K562 (cell line): ENCODE data around the gene RNF145. TPM values are rescaled to one million over a fixed set of nuclear protein-coding genes. Genes with fewer than 3 reads are reported as not detected.

Experiments
- ATAC-seq: fragments of 200-7000 bp; cut with Tn5 transposase; 3 replicates; pipeline ENCODE4 v1.9.1; 2020; ENCODE audit warnings: moderate library complexity
- BruUV-seq: library from RNA; stranded (reverse); fragments of 400-500 nt; replicated peaks from 2 replicates; lab custom pipeline; 2021; lab: Mats Ljungman, UMichigan
- CTCF ChIA-PET: fragments of 300-600 bp; formaldehyde crosslinking; extraction: SDS; loops from one replicate; lab custom pipeline; 2021; ENCODE audit warnings: low intra/inter-chr PET ratio; lab: Yijun Ruan, JAX
- POLR2A ChIA-PET: fragments of 300-600, 350-650 bp; sonication (Branson Sonifier 250); formaldehyde crosslinking; extraction: SDS; loops from one replicate; lab custom pipeline; 2021; ENCODE audit warnings: antibody characterized with exemption, inconsistent platforms; lab: Yijun Ruan, JAX
- DNase-seq, 4 experiments: peaks; one replicate each; pipeline versions ENCODE4 v3.0.0 to v3.0.0-alpha.2; 2011 to 2018; ENCODE audit warnings: low spot score in 3 of 4, mixed read lengths in 3 of 4; ENCODE audit errors: extremely low read depth in 1 of 4
- FAIRE-seq: peaks from 2 replicates; lab custom pipeline; 2011; peaks lifted over from hg19 to GRCh38; lab: Jason Lieb, UNC
- H2AFZ ChIP-seq: 2 replicates; pipeline ENCODE4 v1.6.0; 2011; ENCODE audit warnings: low read depth, low read length, control low read depth, inconsistent platforms
- H3K27ac ChIP-seq: fragments of 200-600 bp; 3 replicates; pipeline ENCODE4 v1.8.0; 2011; ENCODE audit warnings: low read depth, mild to moderate bottlenecking, control low read depth, inconsistent platforms, low read length, moderate library complexity, mixed read lengths; ENCODE audit errors: extremely low read depth
- H3K27me3 ChIP-seq, 2 experiments: fragments of 300-600 bp in 1 of 2; 2 replicates in 1 of 2; 3 replicates in 1 of 2; pipeline versions ENCODE4 v1.6.0 to v1.8.0; 2011; ENCODE audit warnings: inconsistent platforms in 2 of 2, low read length in 2 of 2, mild to moderate bottlenecking in 1 of 2, mixed read lengths in 1 of 2, moderate library complexity in 1 of 2; ENCODE audit not compliant: control insufficient read depth in 2 of 2, insufficient read depth in 2 of 2
- H3K36me3 ChIP-seq: fragments of 300-600 bp; 3 replicates; pipeline ENCODE4 v1.8.0; 2011; ENCODE audit warnings: mild to moderate bottlenecking, low read length, inconsistent platforms; ENCODE audit not compliant: control insufficient read depth, insufficient read depth
- H3K4me1 ChIP-seq, 2 experiments: fragments of 200-600 bp in 1 of 2; replicated peaks in 1 of 2; 2 replicates in 1 of 2; 3 replicates in 1 of 2; pipeline versions ENCODE4 v1.5.1 to v1.8.0; 2011; ENCODE audit warnings: inconsistent platforms in 2 of 2, low read length in 2 of 2, mild to moderate bottlenecking in 1 of 2, mixed read lengths in 1 of 2, moderate library complexity in 1 of 2; ENCODE audit not compliant: control insufficient read depth in 2 of 2, insufficient read depth in 2 of 2
- H3K4me2 ChIP-seq: 2 replicates; pipeline ENCODE4 v1.6.1; 2011; ENCODE audit warnings: low read length, control low read depth, inconsistent platforms, mixed read lengths; ENCODE audit not compliant: insufficient read depth
- H3K4me3 ChIP-seq: fragments of 200-600 bp; sonication (generic), shearing (Covaris generic); 2 replicates; pipeline ENCODE4 v1.5.1; 2016; ENCODE audit warnings: control low read depth, inconsistent platforms
- H3K79me2 ChIP-seq: fragments of 200-600 bp; 3 replicates; pipeline ENCODE4 v1.8.0; 2011; ENCODE audit warnings: low read length, inconsistent platforms; ENCODE audit not compliant: control insufficient read depth, insufficient read depth
- H3K9ac ChIP-seq, 2 experiments: 2 replicates each; pipeline versions ENCODE4 v1.6.0 to v1.6.1; 2011; ENCODE audit warnings: low read depth in 2 of 2, low read length in 2 of 2, control low read depth in 1 of 2, inconsistent platforms in 1 of 2, mild to moderate bottlenecking in 1 of 2, mixed read lengths in 1 of 2; ENCODE audit not compliant: insufficient read depth in 1 of 2
- H3K9me1 ChIP-seq: one replicate; pipeline ENCODE4 v1.6.0; 2011; ENCODE audit warnings: inconsistent platforms, mild to moderate bottlenecking, low read length, moderate library complexity; ENCODE audit not compliant: control insufficient read depth, insufficient read depth
- H3K9me3 ChIP-seq: replicated peaks from 2 replicates; pipeline ENCODE4 v1.5.1; 2011; ENCODE audit warnings: low read depth, low read length, inconsistent platforms; ENCODE audit not compliant: control insufficient read depth, insufficient read depth
- H4K20me1 ChIP-seq: replicated peaks from 2 replicates; pipeline ENCODE4 v1.6.1; 2011; ENCODE audit warnings: low read length, inconsistent platforms, mixed read lengths; ENCODE audit not compliant: control insufficient read depth, insufficient read depth
- EP400 ChIP-seq: fragments of 450-650 bp; IDR thresholded peaks from 2 replicates; pipeline ENCODE4 v1.6.1; 2017; ENCODE audit warnings: antibody characterized with exemption, mild to moderate bottlenecking, moderate library complexity
- FOXJ2 ChIP-seq: fragments of 200-800 bp; sonication (Bioruptor generic); IDR thresholded peaks from 2 replicates; pipeline ENCODE4 v1.6.1; 2016; ENCODE audit warnings: missing genetic modification characterization, missing compliant biosample characterization
- FUS ChIP-seq: fragments of 200-400 bp; formaldehyde crosslinking; optimal IDR thresholded peaks from 2 replicates; pipeline ENCODE3; 2017; ENCODE audit warnings: low read depth, low read length
- PYGO2 ChIP-seq: fragments of 450-650 bp; IDR thresholded peaks from 2 replicates; pipeline ENCODE4 v1.6.1; 2016; ENCODE audit warnings: mild to moderate bottlenecking, missing genetic modification characterization, moderate library complexity, missing compliant biosample characterization
- TSC22D4 ChIP-seq: fragments of 450-650 bp; IDR thresholded peaks from 2 replicates; pipeline ENCODE4 v1.6.1; 2016; ENCODE audit warnings: missing genetic modification characterization, missing biosample characterization, control low read depth
- WGBS: fragments of 100-300 bp; shearing (Covaris generic); methylation state at CpG from one replicate; pipeline ENCODE4 v1.1.6; 2016; ENCODE audit warnings: low coverage, mixed read lengths; ENCODE audit not compliant: insufficient coverage; ENCODE audit errors: missing lambda C conversion rate; 5-methylcytosine and 5-hydroxymethylcytosine counted together
- in situ Hi-C: fragments of 300-500 bp; cut with MboI; formaldehyde crosslinking; loops from 4 replicates; pipeline ENCODE4 v1.15.0; 2018; ENCODE audit warnings: inconsistent platforms, mixed read lengths
- intact Hi-C: fragments of 100-400 bp; cut with micrococcal nuclease; formaldehyde crosslinking; loops from 2 replicates; pipeline ENCODE4 v1.14.2; 2022
- polyA plus RNA-seq, 8 experiments: library from polyadenylated mRNA; depleted of rRNA in 4 of 8; stranded (reverse) in 5 of 8; unstranded in 3 of 8; fragments of >200 nt; fragmentation: Nextera tagmentation in 2 of 8; fragmentation: Illumina TruSeq in 1 of 8; extraction: Ambion mirVana in 2 of 8; extraction: Trizol in 1 of 8; gene quantifications; 2 replicates each; pipeline versions ENCODE4 v1.2.1 to v1.2.3, GENCODE V29; 2011 to 2014; ENCODE audit warnings: inconsistent platforms in 1 of 8, missing spikeins in 1 of 8
- total RNA-seq, 7 experiments: library from RNA; depleted of rRNA in 6 of 7; stranded (reverse); fragments of >200 nt in 6 of 7; fragmentation: Illumina TruSeq in 2 of 7; extraction: Trizol in 2 of 7; gene quantifications; 2 replicates each; pipeline versions ENCODE4 v1.2.1 to v1.2.3, GENCODE V29; 2011 to 2021; ENCODE audit warnings: low replicate concordance in 1 of 7
- TF ChIP-seq, protein P1 (sequence below): fragments of 450-650 bp; IDR thresholded peaks from 2 replicates; pipeline ENCODE4 v1.6.1; 2017; ENCODE audit warnings: antibody characterized with exemption
- TF ChIP-seq, protein P2 (sequence below), 2 experiments: fragments of 250-450 bp in 1 of 2; fragments of 450-650 bp in 1 of 2; sonication (Bioruptor Pico) in 1 of 2; IDR thresholded peaks; 2 replicates each; pipeline versions ENCODE4 v1.6.1 to v1.8.0; 2016 to 2021; ENCODE audit warnings: mild to moderate bottlenecking in 2 of 2, moderate library complexity in 2 of 2, missing compliant biosample characterization in 1 of 2, missing genetic modification characterization in 1 of 2
- TF ChIP-seq, protein P3 (sequence below): fragments of 450-650 bp; formaldehyde crosslinking; IDR thresholded peaks from 2 replicates; pipeline ENCODE4 v1.4.0; 2022; ENCODE audit warnings: mild to moderate bottlenecking, moderate library complexity
- TF ChIP-seq, protein P4 (sequence below): fragments of 250-450 bp; sonication (Bioruptor Pico); IDR thresholded peaks from 2 replicates; pipeline ENCODE4 v1.4.0; 2020
- TF ChIP-seq, protein P5 (sequence below): fragments of 250-450 bp; sonication (Bioruptor Pico); IDR thresholded peaks from 2 replicates; pipeline ENCODE4 v1.4.0; 2020; ENCODE audit warnings: mild to moderate bottlenecking, moderate library complexity, borderline replicate concordance
- TF ChIP-seq, protein P6 (sequence below): fragments of 450-650 bp; IDR thresholded peaks from 2 replicates; pipeline ENCODE4 v1.6.1; 2016; ENCODE audit warnings: mild to moderate bottlenecking

RNF145 gene
- total and polyA plus RNA-seq, 9 of the 15 experiments (the other 6 are each of a cell fraction or from before 2014, with no cell fraction given): 13.6 to 40.7 (median 25.4) TPM

DNA sequence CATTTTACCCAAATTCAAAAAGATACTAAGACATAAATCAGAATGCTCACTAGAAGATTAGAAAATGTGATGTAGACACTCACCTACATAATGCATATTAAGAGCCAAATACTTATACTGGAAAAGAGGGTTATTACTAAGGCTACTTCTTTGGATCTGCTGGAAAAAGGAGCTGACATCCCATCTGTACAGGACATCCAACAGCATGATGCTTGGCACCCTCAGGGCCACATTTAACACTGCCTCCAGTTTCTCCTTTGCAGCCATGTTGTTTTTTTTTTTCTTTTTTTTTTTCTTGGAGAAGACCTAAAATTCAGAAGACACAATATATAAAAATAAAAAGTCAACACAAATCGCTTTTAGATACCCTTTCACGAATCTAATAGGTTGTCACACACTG, 6.0 kb downstream of the RNF145 start:
- WGBS: 9% methylated on average over 2 of the region's 2 CpGs
- Histone ChIP-seq H3K9me3 (no peaks in the 10 kb centered on the region), H3K9ac (peak overlapping the region in 1 of 2 experiments; percentile 33; a peak in 1 of 4 replicates), H3K4me1 (peaks cover 10 to 28% of the 10 kb centered on the region in 2 experiments; a peak in 4 of 5 replicates), H2AFZ (no peak overlapping the region), H3K36me3 (peaks cover 47% of the 10 kb centered on the region), H3K4me2 (no peak overlapping the region), H3K4me3 (no peak overlapping the region), H3K27ac (no peak overlapping the region; the same call in 2 of the 3 replicates), H3K79me2 (peaks cover 100% of the 10 kb centered on the region), H4K20me1 (0 out of 2 replicates have a peak, but pooled peaks cover 5% of the 10 kb centered on the region), H3K9me1 (no peaks in the 10 kb centered on the region), H3K27me3 (no peaks in the 10 kb centered on the region)
- ChIA-PET CTCF (no interaction called here), POLR2A (interaction anchor here (0.6 to 1.0 kb wide), 3 partner anchors 12 to 83 kb away, joined by 3 to 5 read pairs (median 3); no protein-coding TSS in a partner anchor)
- intact Hi-C loops (no loop called here), in situ Hi-C loops (no loop called here)
- ATAC-seq: no peak
- no peak for DNase-seq
- no peak for FAIRE-seq
- BruUV-seq: no TSS peak
- TF ChIP-seq, protein P1, sequence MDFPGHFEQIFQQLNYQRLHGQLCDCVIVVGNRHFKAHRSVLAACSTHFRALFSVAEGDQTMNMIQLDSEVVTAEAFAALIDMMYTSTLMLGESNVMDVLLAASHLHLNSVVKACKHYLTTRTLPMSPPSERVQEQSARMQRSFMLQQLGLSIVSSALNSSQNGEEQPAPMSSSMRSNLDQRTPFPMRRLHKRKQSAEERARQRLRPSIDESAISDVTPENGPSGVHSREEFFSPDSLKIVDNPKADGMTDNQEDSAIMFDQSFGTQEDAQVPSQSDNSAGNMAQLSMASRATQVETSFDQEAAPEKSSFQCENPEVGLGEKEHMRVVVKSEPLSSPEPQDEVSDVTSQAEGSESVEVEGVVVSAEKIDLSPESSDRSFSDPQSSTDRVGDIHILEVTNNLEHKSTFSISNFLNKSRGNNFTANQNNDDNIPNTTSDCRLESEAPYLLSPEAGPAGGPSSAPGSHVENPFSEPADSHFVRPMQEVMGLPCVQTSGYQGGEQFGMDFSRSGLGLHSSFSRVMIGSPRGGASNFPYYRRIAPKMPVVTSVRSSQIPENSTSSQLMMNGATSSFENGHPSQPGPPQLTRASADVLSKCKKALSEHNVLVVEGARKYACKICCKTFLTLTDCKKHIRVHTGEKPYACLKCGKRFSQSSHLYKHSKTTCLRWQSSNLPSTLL: no peak
- TF ChIP-seq, protein P2, sequence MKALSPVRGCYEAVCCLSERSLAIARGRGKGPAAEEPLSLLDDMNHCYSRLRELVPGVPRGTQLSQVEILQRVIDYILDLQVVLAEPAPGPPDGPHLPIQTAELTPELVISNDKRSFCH (CRISPR knock-in tag; IDR thresholded peaks at IDR 0.05): no peak
- TF ChIP-seq, protein P2 (tag; IDR thresholded peaks at IDR 0.05): no peak
- no peak for TF ChIP-seq EP400
- TF ChIP-seq, protein P3, sequence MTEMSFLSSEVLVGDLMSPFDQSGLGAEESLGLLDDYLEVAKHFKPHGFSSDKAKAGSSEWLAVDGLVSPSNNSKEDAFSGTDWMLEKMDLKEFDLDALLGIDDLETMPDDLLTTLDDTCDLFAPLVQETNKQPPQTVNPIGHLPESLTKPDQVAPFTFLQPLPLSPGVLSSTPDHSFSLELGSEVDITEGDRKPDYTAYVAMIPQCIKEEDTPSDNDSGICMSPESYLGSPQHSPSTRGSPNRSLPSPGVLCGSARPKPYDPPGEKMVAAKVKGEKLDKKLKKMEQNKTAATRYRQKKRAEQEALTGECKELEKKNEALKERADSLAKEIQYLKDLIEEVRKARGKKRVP (CRISPR knock-in tag): no peak
- TF ChIP-seq, protein P4, sequence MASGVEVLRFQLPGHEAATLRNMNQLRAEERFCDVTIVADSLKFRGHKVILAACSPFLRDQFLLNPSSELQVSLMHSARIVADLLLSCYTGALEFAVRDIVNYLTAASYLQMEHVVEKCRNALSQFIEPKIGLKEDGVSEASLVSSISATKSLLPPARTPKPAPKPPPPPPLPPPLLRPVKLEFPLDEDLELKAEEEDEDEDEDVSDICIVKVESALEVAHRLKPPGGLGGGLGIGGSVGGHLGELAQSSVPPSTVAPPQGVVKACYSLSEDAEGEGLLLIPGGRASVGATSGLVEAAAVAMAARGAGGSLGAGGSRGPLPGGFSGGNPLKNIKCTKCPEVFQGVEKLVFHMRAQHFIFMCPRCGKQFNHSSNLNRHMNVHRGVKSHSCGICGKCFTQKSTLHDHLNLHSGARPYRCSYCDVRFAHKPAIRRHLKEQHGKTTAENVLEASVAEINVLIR (CRISPR knock-in tag): no peak
- TF ChIP-seq PYGO2 (tag): no peak
- TF ChIP-seq TSC22D4 (tag): no peak
- TF ChIP-seq, protein P5, sequence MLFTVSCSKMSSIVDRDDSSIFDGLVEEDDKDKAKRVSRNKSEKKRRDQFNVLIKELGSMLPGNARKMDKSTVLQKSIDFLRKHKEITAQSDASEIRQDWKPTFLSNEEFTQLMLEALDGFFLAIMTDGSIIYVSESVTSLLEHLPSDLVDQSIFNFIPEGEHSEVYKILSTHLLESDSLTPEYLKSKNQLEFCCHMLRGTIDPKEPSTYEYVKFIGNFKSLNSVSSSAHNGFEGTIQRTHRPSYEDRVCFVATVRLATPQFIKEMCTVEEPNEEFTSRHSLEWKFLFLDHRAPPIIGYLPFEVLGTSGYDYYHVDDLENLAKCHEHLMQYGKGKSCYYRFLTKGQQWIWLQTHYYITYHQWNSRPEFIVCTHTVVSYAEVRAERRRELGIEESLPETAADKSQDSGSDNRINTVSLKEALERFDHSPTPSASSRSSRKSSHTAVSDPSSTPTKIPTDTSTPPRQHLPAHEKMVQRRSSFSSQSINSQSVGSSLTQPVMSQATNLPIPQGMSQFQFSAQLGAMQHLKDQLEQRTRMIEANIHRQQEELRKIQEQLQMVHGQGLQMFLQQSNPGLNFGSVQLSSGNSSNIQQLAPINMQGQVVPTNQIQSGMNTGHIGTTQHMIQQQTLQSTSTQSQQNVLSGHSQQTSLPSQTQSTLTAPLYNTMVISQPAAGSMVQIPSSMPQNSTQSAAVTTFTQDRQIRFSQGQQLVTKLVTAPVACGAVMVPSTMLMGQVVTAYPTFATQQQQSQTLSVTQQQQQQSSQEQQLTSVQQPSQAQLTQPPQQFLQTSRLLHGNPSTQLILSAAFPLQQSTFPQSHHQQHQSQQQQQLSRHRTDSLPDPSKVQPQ: no peak
- TF ChIP-seq FOXJ2 (tag): no peak
- TF ChIP-seq FUS: no peak
- TF ChIP-seq, protein P6, sequence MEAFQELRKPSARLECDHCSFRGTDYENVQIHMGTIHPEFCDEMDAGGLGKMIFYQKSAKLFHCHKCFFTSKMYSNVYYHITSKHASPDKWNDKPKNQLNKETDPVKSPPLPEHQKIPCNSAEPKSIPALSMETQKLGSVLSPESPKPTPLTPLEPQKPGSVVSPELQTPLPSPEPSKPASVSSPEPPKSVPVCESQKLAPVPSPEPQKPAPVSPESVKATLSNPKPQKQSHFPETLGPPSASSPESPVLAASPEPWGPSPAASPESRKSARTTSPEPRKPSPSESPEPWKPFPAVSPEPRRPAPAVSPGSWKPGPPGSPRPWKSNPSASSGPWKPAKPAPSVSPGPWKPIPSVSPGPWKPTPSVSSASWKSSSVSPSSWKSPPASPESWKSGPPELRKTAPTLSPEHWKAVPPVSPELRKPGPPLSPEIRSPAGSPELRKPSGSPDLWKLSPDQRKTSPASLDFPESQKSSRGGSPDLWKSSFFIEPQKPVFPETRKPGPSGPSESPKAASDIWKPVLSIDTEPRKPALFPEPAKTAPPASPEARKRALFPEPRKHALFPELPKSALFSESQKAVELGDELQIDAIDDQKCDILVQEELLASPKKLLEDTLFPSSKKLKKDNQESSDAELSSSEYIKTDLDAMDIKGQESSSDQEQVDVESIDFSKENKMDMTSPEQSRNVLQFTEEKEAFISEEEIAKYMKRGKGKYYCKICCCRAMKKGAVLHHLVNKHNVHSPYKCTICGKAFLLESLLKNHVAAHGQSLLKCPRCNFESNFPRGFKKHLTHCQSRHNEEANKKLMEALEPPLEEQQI: no peak
